ENCODE results near the gene C1orf94. TPM values are rescaled to one million over a fixed set of nuclear protein-coding genes. Genes with fewer than 3 reads are reported as not detected.

C1orf94 gene
- polyA plus RNA-seq, 1 of the 3 experiments (the other 2 are of a cell fraction): not detected

DNA sequence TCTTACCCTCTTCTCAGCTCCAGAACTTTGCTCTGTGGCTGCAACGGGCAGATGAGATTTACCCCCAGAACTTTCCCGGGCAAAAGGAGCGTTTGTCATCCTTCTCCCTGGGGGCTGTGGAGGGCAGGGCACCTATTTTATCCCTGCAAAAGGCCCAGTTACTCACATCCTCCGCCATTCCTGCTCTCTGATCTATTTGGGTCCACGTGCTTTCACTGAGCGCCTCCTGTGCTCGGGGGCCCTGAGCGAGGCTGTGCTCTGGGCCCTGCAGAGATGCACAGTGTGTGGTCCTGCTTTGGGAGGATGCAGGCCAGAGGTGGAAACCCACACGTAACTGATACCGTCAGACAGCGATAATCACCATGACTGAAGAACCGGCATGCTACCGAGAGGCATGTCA lies 9.3 kb upstream of the C1orf94 start:
- Histone ChIP-seq H3K79me2 (ENCODE audit: insufficient read depth) (no peaks in the 10 kb centered on the region), H3K4me3 (ENCODE audit: low read depth in 2 of 2, low read length in 1 of 2) (no peak overlapping the region), H3K9ac (no peak overlapping the region), H4K20me1 (ENCODE audit: insufficient read depth) (no peaks in the 10 kb centered on the region), H3K4me2 (no peak overlapping the region), H3K27ac (ENCODE audit: low read depth in 2 of 2, low read length in 1 of 2) (no peak overlapping the region), H3K4me1 (ENCODE audit: control insufficient read depth in 1 of 2, insufficient read depth in 2 of 2, low read depth in 1 of 2, low read length in 1 of 2) (peaks cover 0 to 15% of the 10 kb centered on the region in 2 experiments; a peak in 1 of 4 replicates), H3K9me3 (no peaks in the 10 kb centered on the region), H3K9me2 (no peaks in the 10 kb centered on the region), H2AFZ (ENCODE audit: low read depth) (no peak overlapping the region), H3K27me3 (ENCODE audit: insufficient read depth) (no peaks in the 10 kb centered on the region), H3F3A (replicated peaks; ENCODE audit: insufficient read depth) (no peaks in the 10 kb centered on the region), H3K36me3 (replicated peaks in 1 of 2; ENCODE audit: control insufficient read depth in 1 of 2, insufficient read depth in 2 of 2, low read length in 1 of 2) (no peaks in the 10 kb centered on the region)
- WGBS (ENCODE audit: low lambda C conversion rate): 63% methylated on average over 10 of the region's 13 CpGs
- TF ChIP-seq, protein P1, sequence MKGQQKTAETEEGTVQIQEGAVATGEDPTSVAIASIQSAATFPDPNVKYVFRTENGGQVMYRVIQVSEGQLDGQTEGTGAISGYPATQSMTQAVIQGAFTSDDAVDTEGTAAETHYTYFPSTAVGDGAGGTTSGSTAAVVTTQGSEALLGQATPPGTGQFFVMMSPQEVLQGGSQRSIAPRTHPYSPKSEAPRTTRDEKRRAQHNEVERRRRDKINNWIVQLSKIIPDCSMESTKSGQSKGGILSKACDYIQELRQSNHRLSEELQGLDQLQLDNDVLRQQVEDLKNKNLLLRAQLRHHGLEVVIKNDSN (IDR thresholded peaks at IDR 0.05; ENCODE audit: borderline replicate concordance, low read depth): no peak
- TF ChIP-seq NRF1 (IDR thresholded peaks at IDR 0.05; ENCODE audit: low read depth, low read length) (no peak), TEAD4 (IDR thresholded peaks at IDR 0.05; ENCODE audit: borderline replicate concordance, insufficient read depth) (no peak), GABPA (IDR thresholded peaks at IDR 0.05; ENCODE audit: low read depth) (no peak), REST (IDR thresholded peaks at IDR 0.05; ENCODE audit: low read depth, low read length) (no peak), EZH2phosphoT487 (IDR thresholded peaks at IDR 0.05; ENCODE audit: borderline replicate concordance, low read depth) (no peak), RCOR1 (IDR thresholded peaks at IDR 0.05; ENCODE audit: low read length) (no peak), RFX5 (IDR thresholded peaks at IDR 0.05; ENCODE audit: low read length) (no peak), SIN3A (IDR thresholded peaks at IDR 0.05; ENCODE audit: borderline replicate concordance, low read depth, low read length) (no peak), TCF12 (IDR thresholded peaks at IDR 0.05) (no peak), RXRA (IDR thresholded peaks at IDR 0.05; ENCODE audit: borderline replicate concordance, low read depth) (no peak), JUND (IDR thresholded peaks at IDR 0.05) (no peak)
- TF ChIP-seq, protein P2, sequence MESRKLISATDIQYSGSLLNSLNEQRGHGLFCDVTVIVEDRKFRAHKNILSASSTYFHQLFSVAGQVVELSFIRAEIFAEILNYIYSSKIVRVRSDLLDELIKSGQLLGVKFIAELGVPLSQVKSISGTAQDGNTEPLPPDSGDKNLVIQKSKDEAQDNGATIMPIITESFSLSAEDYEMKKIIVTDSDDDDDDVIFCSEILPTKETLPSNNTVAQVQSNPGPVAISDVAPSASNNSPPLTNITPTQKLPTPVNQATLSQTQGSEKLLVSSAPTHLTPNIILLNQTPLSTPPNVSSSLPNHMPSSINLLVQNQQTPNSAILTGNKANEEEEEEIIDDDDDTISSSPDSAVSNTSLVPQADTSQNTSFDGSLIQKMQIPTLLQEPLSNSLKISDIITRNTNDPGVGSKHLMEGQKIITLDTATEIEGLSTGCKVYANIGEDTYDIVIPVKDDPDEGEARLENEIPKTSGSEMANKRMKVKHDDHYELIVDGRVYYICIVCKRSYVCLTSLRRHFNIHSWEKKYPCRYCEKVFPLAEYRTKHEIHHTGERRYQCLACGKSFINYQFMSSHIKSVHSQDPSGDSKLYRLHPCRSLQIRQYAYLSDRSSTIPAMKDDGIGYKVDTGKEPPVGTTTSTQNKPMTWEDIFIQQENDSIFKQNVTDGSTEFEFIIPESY (IDR thresholded peaks at IDR 0.05; ENCODE audit: borderline replicate concordance, low read depth): no peak
- TF ChIP-seq, protein P3, sequence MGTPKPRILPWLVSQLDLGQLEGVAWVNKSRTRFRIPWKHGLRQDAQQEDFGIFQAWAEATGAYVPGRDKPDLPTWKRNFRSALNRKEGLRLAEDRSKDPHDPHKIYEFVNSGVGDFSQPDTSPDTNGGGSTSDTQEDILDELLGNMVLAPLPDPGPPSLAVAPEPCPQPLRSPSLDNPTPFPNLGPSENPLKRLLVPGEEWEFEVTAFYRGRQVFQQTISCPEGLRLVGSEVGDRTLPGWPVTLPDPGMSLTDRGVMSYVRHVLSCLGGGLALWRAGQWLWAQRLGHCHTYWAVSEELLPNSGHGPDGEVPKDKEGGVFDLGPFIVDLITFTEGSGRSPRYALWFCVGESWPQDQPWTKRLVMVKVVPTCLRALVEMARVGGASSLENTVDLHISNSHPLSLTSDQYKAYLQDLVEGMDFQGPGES (IDR thresholded peaks at IDR 0.05; ENCODE audit: low read depth, low read length): no peak
- TF ChIP-seq, protein P4, sequence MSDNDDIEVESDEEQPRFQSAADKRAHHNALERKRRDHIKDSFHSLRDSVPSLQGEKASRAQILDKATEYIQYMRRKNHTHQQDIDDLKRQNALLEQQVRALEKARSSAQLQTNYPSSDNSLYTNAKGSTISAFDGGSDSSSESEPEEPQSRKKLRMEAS (IDR thresholded peaks at IDR 0.05; ENCODE audit: low read depth): no peak
- TF ChIP-seq, protein P5, sequence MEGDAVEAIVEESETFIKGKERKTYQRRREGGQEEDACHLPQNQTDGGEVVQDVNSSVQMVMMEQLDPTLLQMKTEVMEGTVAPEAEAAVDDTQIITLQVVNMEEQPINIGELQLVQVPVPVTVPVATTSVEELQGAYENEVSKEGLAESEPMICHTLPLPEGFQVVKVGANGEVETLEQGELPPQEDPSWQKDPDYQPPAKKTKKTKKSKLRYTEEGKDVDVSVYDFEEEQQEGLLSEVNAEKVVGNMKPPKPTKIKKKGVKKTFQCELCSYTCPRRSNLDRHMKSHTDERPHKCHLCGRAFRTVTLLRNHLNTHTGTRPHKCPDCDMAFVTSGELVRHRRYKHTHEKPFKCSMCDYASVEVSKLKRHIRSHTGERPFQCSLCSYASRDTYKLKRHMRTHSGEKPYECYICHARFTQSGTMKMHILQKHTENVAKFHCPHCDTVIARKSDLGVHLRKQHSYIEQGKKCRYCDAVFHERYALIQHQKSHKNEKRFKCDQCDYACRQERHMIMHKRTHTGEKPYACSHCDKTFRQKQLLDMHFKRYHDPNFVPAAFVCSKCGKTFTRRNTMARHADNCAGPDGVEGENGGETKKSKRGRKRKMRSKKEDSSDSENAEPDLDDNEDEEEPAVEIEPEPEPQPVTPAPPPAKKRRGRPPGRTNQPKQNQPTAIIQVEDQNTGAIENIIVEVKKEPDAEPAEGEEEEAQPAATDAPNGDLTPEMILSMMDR (IDR thresholded peaks at IDR 0.05): no peak
- POLR2A ChIA-PET: no interaction called here
- CTCF ChIA-PET: interaction anchor here (0.8 to 1.6 kb wide), 3 partner anchors 11 to 535 kb away, joined by 3 to 4 read pairs (median 4); no protein-coding TSS in a partner anchor
- DNase-seq: no peak
